H9 (cell line): ENCODE results near the gene TCF4. TPM values are rescaled to one million over a fixed set of nuclear protein-coding genes. Genes with fewer than 3 reads are reported as not detected.

Experiments used
- DNase-seq: peaks from one replicate; pipeline ENCODE4 v3.0.0-alpha.2; 2017
- H2AFZ ChIP-seq: one replicate; pipeline ENCODE4 v1.6.1; 2013; ENCODE audit warnings: mild to moderate bottlenecking, low read length, control low read depth, moderate library complexity
- H2AK5ac ChIP-seq: 2 replicates; pipeline ENCODE4 v1.6.1; 2013; ENCODE audit warnings: low read length, control low read depth, mixed read lengths; ENCODE audit not compliant: insufficient read length
- H2BK120ac ChIP-seq: one replicate; pipeline ENCODE4 v1.6.1; 2013; ENCODE audit warnings: low read depth, mild to moderate bottlenecking, low read length, control low read depth, inconsistent platforms; ENCODE audit not compliant: poor library complexity, severe bottlenecking
- H2BK12ac ChIP-seq: 2 replicates; pipeline ENCODE4 v1.6.1; 2013; ENCODE audit warnings: low read length, control low read depth, mixed read lengths, low read depth; ENCODE audit not compliant: insufficient read length
- H2BK15ac ChIP-seq: 2 replicates; pipeline ENCODE4 v1.6.1; 2013; ENCODE audit warnings: low read depth, low read length, control low read depth
- H2BK20ac ChIP-seq: one replicate; pipeline ENCODE4 v1.6.1; 2013; ENCODE audit warnings: low read depth, mild to moderate bottlenecking, low read length, control low read depth, inconsistent platforms; ENCODE audit not compliant: poor library complexity, severe bottlenecking
- H2BK5ac ChIP-seq: 2 replicates; pipeline ENCODE4 v1.6.1; 2013; ENCODE audit warnings: low read length, control low read depth, mixed read lengths; ENCODE audit not compliant: insufficient read length
- H3K14ac ChIP-seq: 2 replicates; pipeline ENCODE4 v1.6.1; 2013; ENCODE audit warnings: low read length, control low read depth; ENCODE audit not compliant: insufficient read depth
- H3K18ac ChIP-seq: 2 replicates; pipeline ENCODE4 v1.6.1; 2013; ENCODE audit warnings: low read depth, mild to moderate bottlenecking, mixed read lengths, low read length, control low read depth; ENCODE audit not compliant: insufficient read length
- H3K23ac ChIP-seq: 2 replicates; pipeline ENCODE4 v1.6.1; 2013; ENCODE audit warnings: low read length, control low read depth, mixed read lengths, low read depth; ENCODE audit not compliant: insufficient read length
- H3K23me2 ChIP-seq: 2 replicates; pipeline ENCODE4 v1.6.1; 2013; ENCODE audit warnings: low read depth, mild to moderate bottlenecking, mixed read lengths, low read length, control low read depth; ENCODE audit not compliant: insufficient read length, poor library complexity, severe bottlenecking
- H3K27ac ChIP-seq: 2 replicates; pipeline ENCODE4 v1.5.1; 2013; ENCODE audit warnings: low read length, control low read depth, mixed read lengths, low read depth; ENCODE audit not compliant: insufficient read length
- H3K27me3 ChIP-seq: 2 replicates; pipeline ENCODE4 v1.6.1; 2013; ENCODE audit warnings: low read length, control low read depth, inconsistent platforms; ENCODE audit not compliant: insufficient read depth
- H3K4ac ChIP-seq: 2 replicates; pipeline ENCODE4 v1.6.1; 2013; ENCODE audit warnings: low read depth, mild to moderate bottlenecking, control low read depth, inconsistent platforms, low read length, moderate library complexity
- H3K4me1 ChIP-seq: 2 replicates; pipeline ENCODE4 v1.6.1; 2013; ENCODE audit warnings: low read length, control low read depth, inconsistent platforms; ENCODE audit not compliant: insufficient read depth
- H3K4me2 ChIP-seq: 2 replicates; pipeline ENCODE4 v1.6.1; 2013; ENCODE audit warnings: low read length, control low read depth, mixed read lengths; ENCODE audit not compliant: insufficient read length, insufficient read depth
- H3K56ac ChIP-seq: 2 replicates; pipeline ENCODE4 v1.6.1; 2013; ENCODE audit warnings: low read depth, mild to moderate bottlenecking, mixed read lengths, low read length, control low read depth; ENCODE audit not compliant: insufficient read length
- H3K79me1 ChIP-seq: 2 replicates; pipeline ENCODE4 v1.6.1; 2013; ENCODE audit warnings: low read depth, mild to moderate bottlenecking, moderate library complexity, low read length, control low read depth, inconsistent platforms; ENCODE audit not compliant: insufficient read depth, poor library complexity, severe bottlenecking
- H3K79me2 ChIP-seq: 2 replicates; pipeline ENCODE4 v1.6.1; 2013; ENCODE audit warnings: low read length, control low read depth, inconsistent platforms; ENCODE audit not compliant: insufficient read depth
- H3K9ac ChIP-seq: 2 replicates; pipeline ENCODE4 v1.6.1; 2013; ENCODE audit warnings: low read length, control low read depth, mixed read lengths; ENCODE audit not compliant: insufficient read length; ENCODE audit errors: extremely low read depth
- H3K9me3 ChIP-seq: one replicate; pipeline ENCODE4 v1.6.1; 2013; ENCODE audit warnings: low read depth, low read length, inconsistent platforms; ENCODE audit not compliant: control insufficient read depth
- H3T11ph ChIP-seq: one replicate; pipeline ENCODE4 v1.6.1; 2013; ENCODE audit warnings: mild to moderate bottlenecking, low read length, control low read depth, inconsistent platforms
- H4K20me1 ChIP-seq: one replicate; pipeline ENCODE4 v1.6.1; 2013; ENCODE audit not compliant: control insufficient read depth, insufficient read length, insufficient read depth
- H4K5ac ChIP-seq: 2 replicates; pipeline ENCODE4 v1.6.1; 2013; ENCODE audit warnings: low read depth, mild to moderate bottlenecking, mixed read lengths, low read length, control low read depth; ENCODE audit not compliant: insufficient read length
- H4K8ac ChIP-seq: replicated peaks from 2 replicates; pipeline ENCODE4 v1.6.1; 2013; ENCODE audit warnings: low read length, control low read depth, mixed read lengths, low read depth; ENCODE audit not compliant: insufficient read length
- H4K91ac ChIP-seq: 2 replicates; pipeline ENCODE4 v1.6.1; 2013; ENCODE audit warnings: low read depth, mild to moderate bottlenecking, moderate library complexity, mixed read lengths, low read length, control low read depth; ENCODE audit not compliant: insufficient read length
- H3K27ac Mint-ChIP-seq, 3 experiments: 2 replicates in 2 of 3; 3 replicates in 1 of 3; pipeline ENCODE4 v1.8.0; 2020 to 2021; ENCODE audit warnings: mixed read lengths in 3 of 3, mild to moderate bottlenecking in 1 of 3, moderate library complexity in 1 of 3
- H3K27me3 Mint-ChIP-seq: 2 replicates; pipeline ENCODE4 v1.8.0; 2021; ENCODE audit warnings: low read depth, mild to moderate bottlenecking, moderate library complexity, mixed read lengths
- H3K36me3 Mint-ChIP-seq, 3 experiments: 2 replicates in 2 of 3; 3 replicates in 1 of 3; pipeline ENCODE4 v1.8.0; 2020 to 2021; ENCODE audit warnings: low read depth in 3 of 3, mixed read lengths in 3 of 3; ENCODE audit not compliant: insufficient read depth in 1 of 3
- H3K4me1 Mint-ChIP-seq, 2 experiments: 2 replicates each; pipeline ENCODE4 v1.8.0; 2020; ENCODE audit warnings: mixed read lengths in 2 of 2
- H3K4me3 Mint-ChIP-seq, 2 experiments: 2 replicates in 1 of 2; 3 replicates in 1 of 2; pipeline ENCODE4 v1.8.0; 2020 to 2021; ENCODE audit warnings: mild to moderate bottlenecking in 2 of 2, mixed read lengths in 2 of 2, moderate library complexity in 1 of 2
- H3K9me3 Mint-ChIP-seq, 2 experiments: 2 replicates in 1 of 2; 3 replicates in 1 of 2; pipeline ENCODE4 v1.8.0; 2020; ENCODE audit warnings: mild to moderate bottlenecking in 2 of 2, mixed read lengths in 2 of 2, moderate library complexity in 1 of 2
- CTCF ChIP-seq: fragments of 200-600 bp; sonication (generic); conservative IDR thresholded peaks from 3 replicates; pipeline ENCODE4 v1.8.0; 2021; ENCODE audit warnings: antibody characterized with exemption, mild to moderate bottlenecking
- WGBS: extraction: QIAGEN DNeasy Blood & Tissue Kit; methylation state at CpG from one replicate; pipeline ENCODE4 v1.1.7; 2013; ENCODE audit warnings: missing lambda C conversion rate, low lambda C conversion rate, mixed read lengths; ENCODE audit not compliant: insufficient read length; ENCODE audit errors: extremely low coverage; 5-methylcytosine and 5-hydroxymethylcytosine counted together
- total RNA-seq: library from RNA; stranded (reverse); gene quantifications from 2 replicates; pipeline ENCODE4 v1.2.1, GENCODE V29; 2021

The TCF4 gene
- total RNA-seq, 1 experiment from 2014 or later = 99.4 TPM

- no peaks in the 10 kb centered on the region for H3K27me3 ChIP-seq
- H3K14ac ChIP-seq = no peak overlapping the region
- Mint-ChIP-seq H3K4me1 (peaks cover 39 to 49% of the 10 kb centered on the region in 2 experiments), H3K27ac (peak overlapping the region; percentile 69 to 94 (median 82); a peak in 6 of 7 replicates), H3K9me3 (no peaks in the 10 kb centered on the region), H3K4me3 (no peak overlapping the region), H3K36me3 (no peaks in the 10 kb centered on the region), H3K27me3 (no peaks in the 10 kb centered on the region)
- H2BK12ac ChIP-seq = no peak overlapping the region
- H2AFZ ChIP-seq = no peak overlapping the region
- no peak overlapping the region for H3K18ac ChIP-seq
- H3K9ac ChIP-seq = no peak overlapping the region
- no peak overlapping the region for H3K4ac ChIP-seq
- no peak for DNase-seq
- no peaks in the 10 kb centered on the region for H3K23me2 ChIP-seq
- H3K79me2 ChIP-seq = no peaks in the 10 kb centered on the region
- no peaks in the 10 kb centered on the region for H3K9me3 ChIP-seq
- TF ChIP-seq CTCF = peak; percentile 37
- no peak overlapping the region for H3K56ac ChIP-seq
- no peak overlapping the region for H3K23ac ChIP-seq
- no peak overlapping the region for H2BK120ac ChIP-seq
- H2BK15ac ChIP-seq = no peak overlapping the region
- no peak overlapping the region for H3T11ph ChIP-seq
- no peak overlapping the region for H4K91ac ChIP-seq
- H3K27ac ChIP-seq = no peak overlapping the region
- no CpG with 5 or more reads among the region's 8 CpGs for WGBS
- no peaks in the 10 kb centered on the region; the same call in 1 of the 2 replicates for H3K4me1 ChIP-seq
- no peak overlapping the region for H4K5ac ChIP-seq
- H3K79me1 ChIP-seq = no peaks in the 10 kb centered on the region
- no peak overlapping the region for H4K8ac ChIP-seq
- no peak overlapping the region for H2BK5ac ChIP-seq
- no peak overlapping the region for H2BK20ac ChIP-seq
- no peak overlapping the region for H3K4me2 ChIP-seq
- H2AK5ac ChIP-seq = no peak overlapping the region
- no peaks in the 10 kb centered on the region for H4K20me1 ChIP-seq
Measured at GRCh38 chr18:55338978-55339650, 248.9 kb downstream of the TCF4 start.
